NCI-H526 (cell line): ENCODE results near the gene FBH1.
"Not testable (repeated sequence)": the region's sequence is repeated elsewhere in the genome, so short reads cannot be mapped to it uniquely, and the experiment has no call there.

Experiments used
- DNase-seq, 2 experiments: peaks; one replicate each; lab custom pipeline; 2025; lab: John Stamatoyannopoulos, UW

FBH1 gene

GRCh38 chr10:5959581-5960069, 69.6 kb downstream of the FBH1 start:
- DNase-seq, result no peak

- no peak for DNase-seq
These were observed 70.3 kb downstream of the FBH1 start for GRCh38 chr10:5960070-5960972.

- DNase-seq, result not testable (repeated sequence)
These were observed 70.9 kb downstream of the FBH1 start for GRCh38 chr10:5960973-5961275.

GRCh38 chr10:5961405-5962100, 71.5 kb downstream of the FBH1 start:
- no peak for DNase-seq

GRCh38 chr10:5962358-5962940, 72.4 kb downstream of the FBH1 start:
- DNase-seq, result not testable (repeated sequence)

- no peak for DNase-seq
These were observed 73.0 kb downstream of the FBH1 start for GRCh38 chr10:5963071-5963470.

- no peak for DNase-seq
These were observed 73.5 kb downstream of the FBH1 start for GRCh38 chr10:5963591-5963990.

GRCh38 chr10:5964736-5965135, 74.7 kb downstream of the FBH1 start:
- no peak for DNase-seq

GRCh38 chr10:5965266-5965665, 75.2 kb downstream of the FBH1 start:
- DNase-seq, result no peak

- no peak for DNase-seq
These were observed 78.1 kb downstream of the FBH1 start for GRCh38 chr10:5968037-5968680.

- no peak for DNase-seq
These were observed 78.8 kb downstream of the FBH1 start for GRCh38 chr10:5968681-5969453.

GRCh38 chr10:5970066-5970465, 80.0 kb downstream of the FBH1 start:
- no peak for DNase-seq

GRCh38 chr10:5970527-5970926, 80.5 kb downstream of the FBH1 start:
- DNase-seq, result no peak

GRCh38 chr10:5971315-5971832, 81.3 kb downstream of the FBH1 start:
- DNase-seq, result no peak

GRCh38 chr10:5971886-5972285, 81.8 kb downstream of the FBH1 start:
- DNase-seq, result no peak

GRCh38 chr10:5973069-5973468, 83.0 kb downstream of the FBH1 start:
- no peak for DNase-seq

GRCh38 chr10:5975641-5976473, 85.8 kb downstream of the FBH1 start:
- DNase-seq, result no peak

GRCh38 chr10:5976512-5977470, 86.7 kb downstream of the FBH1 start:
- DNase-seq, result peak in 1 of 2 experiments; percentile 60
